Activated B cell treated with CpG ODN at 0.5 μM for 24 hours (primary cell): ENCODE results near the gene LPP. TPM values are rescaled to one million over a fixed set of nuclear protein-coding genes. Genes with fewer than 3 reads are reported as not detected.
A peak's percentile ranks its signal among the peaks of the same experiment; 100 is the strongest.

Experiments used
- ATAC-seq: fragments of 200-7000 bp; cut with Tn5 transposase; one replicate; pipeline ENCODE4 v1.10.0; 2021; ENCODE audit warnings: low read depth, mild to moderate bottlenecking, moderate library complexity
- CTCF ChIA-PET: fragments of 350-600 bp; sonication (Branson Sonifier 250); formaldehyde crosslinking; loops from one replicate; lab custom pipeline; 2021; ENCODE audit warnings: antibody characterized with exemption; lab: Charles Lee
- POLR2A ChIA-PET: fragments of 350-600 bp; sonication (Branson Sonifier 250); formaldehyde crosslinking; loops from one replicate; lab custom pipeline; 2021; ENCODE audit warnings: antibody characterized with exemption; lab: Charles Lee
- DNase-seq: peaks from one replicate; pipeline ENCODE4 v3.0.0; 2022
- H3K27ac Mint-ChIP-seq: one replicate; pipeline ENCODE4 v1.8.0; 2020; ENCODE audit warnings: mixed read lengths
- H3K27me3 Mint-ChIP-seq: one replicate; pipeline ENCODE4 v1.8.0; 2021; ENCODE audit warnings: mixed read lengths
- H3K36me3 Mint-ChIP-seq: one replicate; pipeline ENCODE4 v1.8.0; 2021; ENCODE audit warnings: low read depth, mixed read lengths
- H3K4me1 Mint-ChIP-seq: one replicate; pipeline ENCODE4 v1.8.0; 2021; ENCODE audit warnings: mixed read lengths
- H3K4me3 Mint-ChIP-seq: one replicate; pipeline ENCODE4 v1.8.0; 2020; ENCODE audit warnings: mild to moderate bottlenecking, mixed read lengths
- H3K9me3 Mint-ChIP-seq: one replicate; pipeline ENCODE4 v1.8.0; 2020; ENCODE audit warnings: mixed read lengths
- CTCF ChIP-seq: fragments of 200-600 bp; IDR thresholded peaks from one replicate; pipeline ENCODE4 v1.8.0; 2022; ENCODE audit warnings: antibody characterized with exemption, mild to moderate bottlenecking
- intact Hi-C: fragments of 100-400 bp; cut with micrococcal nuclease; formaldehyde crosslinking; loops from one replicate; pipeline ENCODE4 v1.15.1; 2024
- total RNA-seq: library from RNA; stranded (reverse); gene quantifications from 2 replicates; pipeline ENCODE4 v1.2.3, GENCODE V29; 2022

LPP gene
- total RNA-seq, 1 donor from 2014 or later, result 60.1 TPM

GRCh38 chr3:188397766-188398705 is 244.1 kb downstream of the LPP start:
- H3K36me3 Mint-ChIP-seq, result peaks cover 7% of the 10 kb centered on the region
- H3K27ac Mint-ChIP-seq, result peak overlapping the region; percentile 91
- CTCF ChIA-PET, result interaction anchor here (0.7 to 8.1 kb wide), 4 partner anchors 23 to 658 kb away, joined by 3 to 41 read pairs (median 3); no protein-coding TSS in a partner anchor
- DNase-seq (no peak), ATAC-seq (no peak)
- H3K4me3 Mint-ChIP-seq, result peak overlapping the region; percentile 77
- POLR2A ChIA-PET, result interaction anchor here (0.6 to 7.2 kb wide), 12 partner anchors 8 to 660 kb away, joined by 3 to 79 read pairs (median 7); partner anchors contain the start of gene BCL6
- H3K27me3 Mint-ChIP-seq, result no peaks in the 10 kb centered on the region
- TF ChIP-seq CTCF, result no peak
- H3K9me3 Mint-ChIP-seq, result peaks cover 3% of the 10 kb centered on the region
- peaks cover 84% of the 10 kb centered on the region for H3K4me1 Mint-ChIP-seq
- intact Hi-C loops, result no loop called here

- Mint-ChIP-seq H3K9me3 (peaks cover 3% of the 10 kb centered on the region), H3K36me3 (peaks cover 7% of the 10 kb centered on the region), H3K4me3 (peak overlapping the region; percentile 56), H3K27ac (peak overlapping the region; percentile 91), H3K27me3 (no peaks in the 10 kb centered on the region), H3K4me1 (peaks cover 93% of the 10 kb centered on the region)
- DNase-seq, result no peak
- intact Hi-C loops, result loop anchor here (1.0 to 5.0 kb wide), 10 partner anchors 10 to 655 kb away; partner anchors contain the start of genes BCL6 and LPP
- ChIA-PET CTCF (interaction anchor here (0.6 to 8.1 kb wide), 17 partner anchors 11 to 661 kb away, joined by 3 to 41 read pairs (median 5); partner anchors contain the start of gene BCL6), POLR2A (interaction anchor here (0.6 to 7.2 kb wide), 43 partner anchors 10 to 663 kb away, joined by 3 to 79 read pairs (median 4); partner anchors contain the start of genes BCL6 and LPP)
- peak; percentile 82 for ATAC-seq
- TF ChIP-seq CTCF, result no peak
These were observed 246.7 kb downstream of the LPP start for GRCh38 chr3:188400494-188401243.

GRCh38 chr3:188401244-188401993 is 247.5 kb downstream of the LPP start:
- Mint-ChIP-seq H3K27me3 (no peaks in the 10 kb centered on the region), H3K36me3 (peaks cover 14% of the 10 kb centered on the region), H3K9me3 (peaks cover 3% of the 10 kb centered on the region), H3K4me3 (peak overlapping the region; percentile 56), H3K27ac (peak overlapping the region; percentile 91), H3K4me1 (peaks cover 91% of the 10 kb centered on the region)
- DNase-seq (no peak), ATAC-seq (no peak)
- CTCF ChIA-PET, result interaction anchor here (0.6 to 8.1 kb wide), 15 partner anchors 11 to 662 kb away, joined by 3 to 41 read pairs (median 5); partner anchors contain the start of gene BCL6
- no peak for TF ChIP-seq CTCF
- intact Hi-C loops, result loop anchor here (2.0 to 5.0 kb wide), 4 partner anchors 94 to 351 kb away; partner anchors contain the start of gene LPP
- POLR2A ChIA-PET, result interaction anchor here (0.6 to 7.2 kb wide), 38 partner anchors 9 to 664 kb away, joined by 3 to 79 read pairs (median 5); partner anchors contain the start of genes BCL6 and LPP

- Mint-ChIP-seq H3K9me3 (peaks cover 3% of the 10 kb centered on the region), H3K4me1 (peaks cover 83% of the 10 kb centered on the region), H3K27ac (peak overlapping the region; percentile 66), H3K4me3 (no peak overlapping the region), H3K27me3 (no peaks in the 10 kb centered on the region), H3K36me3 (peaks cover 22% of the 10 kb centered on the region)
- ATAC-seq (no peak), DNase-seq (no peak)
- intact Hi-C loops, result loop anchor here (5.0 kb wide), 3 partner anchors 95 to 350 kb away; partner anchors contain the start of gene LPP
- CTCF ChIA-PET, result interaction anchor here (1.3 to 8.1 kb wide), 2 partner anchors 655 to 662 kb away, joined by 5 to 41 read pairs; no protein-coding TSS in a partner anchor
- no peak for TF ChIP-seq CTCF
- POLR2A ChIA-PET, result interaction anchor here (1.7 to 7.2 kb wide), 5 partner anchors 19 to 662 kb away, joined by 4 to 79 read pairs (median 16); partner anchors contain the start of gene BCL6
These were observed 248.3 kb downstream of the LPP start for GRCh38 chr3:188402229-188402628.
